Ramos (cell line): ENCODE data around the gene CDCA7L.
"Not testable (repeated sequence)": the region's sequence is repeated elsewhere in the genome, so short reads cannot be mapped to it uniquely, and the experiment has no call there.

ENCODE experiments used
- in situ Hi-C: fragments of 300-500 bp; cut with MboI; formaldehyde crosslinking; loops from one replicate; pipeline ENCODE4 v1.14.3; 2022; ENCODE audit warnings: low sequenced_read_pairs; ENCODE audit not compliant: unreplicated experiment

CDCA7L gene

GRCh38 chr7:21912931-21913780 is 32.5 kb downstream of the CDCA7L start:
- in situ Hi-C loops = no loop called here

GRCh38 chr7:21912305-21912704 is 33.4 kb downstream of the CDCA7L start:
- in situ Hi-C loops = no loop called here

GRCh38 chr7:21911341-21911875 is 34.3 kb downstream of the CDCA7L start:
- in situ Hi-C loops = no loop called here

- in situ Hi-C loops = no loop called here
Observed at GRCh38 chr7:21910253-21910652, 35.4 kb downstream of the CDCA7L start.

- in situ Hi-C loops = no loop called here
Observed at GRCh38 chr7:21908746-21909145, 37.0 kb downstream of the CDCA7L start.

GRCh38 chr7:21903020-21903786 is 42.5 kb downstream of the CDCA7L start:
- in situ Hi-C loops = no loop called here

GRCh38 chr7:21902240-21902639 is 43.5 kb downstream of the CDCA7L start:
- in situ Hi-C loops = no loop called here

GRCh38 chr7:21898265-21898930 is 47.3 kb downstream of the CDCA7L start:
- in situ Hi-C loops = no loop called here

GRCh38 chr7:21893401-21893800 is 52.3 kb downstream of the CDCA7L start:
- in situ Hi-C loops = no loop called here

- in situ Hi-C loops = no loop called here
Observed at GRCh38 chr7:21891291-21891690, 54.4 kb downstream of the CDCA7L start.

GRCh38 chr7:21887779-21888178 is 57.9 kb downstream of the CDCA7L start:
- in situ Hi-C loops = no loop called here

GRCh38 chr7:21887353-21887752 is 58.3 kb downstream of the CDCA7L start:
- in situ Hi-C loops = no loop called here

- in situ Hi-C loops = no loop called here
Observed at GRCh38 chr7:21886396-21886795, 59.3 kb downstream of the CDCA7L start.

GRCh38 chr7:21884496-21884895 is 61.2 kb downstream of the CDCA7L start:
- in situ Hi-C loops = no loop called here

- in situ Hi-C loops = not testable (repeated sequence)
Observed at GRCh38 chr7:21883501-21883900, 62.2 kb downstream of the CDCA7L start.

- in situ Hi-C loops = no loop called here
Observed at GRCh38 chr7:21883069-21883468, 62.6 kb downstream of the CDCA7L start.

GRCh38 chr7:21869785-21870402 is 75.8 kb downstream of the CDCA7L start:
- in situ Hi-C loops = no loop called here

GRCh38 chr7:21868576-21868850 is 77.2 kb downstream of the CDCA7L start:
- in situ Hi-C loops = no loop called here

GRCh38 chr7:21867816-21868575 is 77.7 kb downstream of the CDCA7L start:
- in situ Hi-C loops = no loop called here

GRCh38 chr7:21867226-21867625 is 78.5 kb downstream of the CDCA7L start:
- in situ Hi-C loops = no loop called here
